Common myeloid progenitor, CD34-positive (primary cell): ENCODE results near the gene WDR70.

Experiments
- CTCF ChIA-PET: fragments of 350-600 bp; sonication (Branson Sonifier 250); formaldehyde crosslinking; loops from one replicate; lab custom pipeline; 2021; ENCODE audit warnings: antibody characterized with exemption; lab: Charles Lee
- POLR2A ChIA-PET: fragments of 350-600 bp; sonication (Branson Sonifier 250); formaldehyde crosslinking; loops from one replicate; lab custom pipeline; 2021; ENCODE audit warnings: antibody characterized with exemption; lab: Charles Lee
- DNase-seq, 3 donors: peaks; one replicate each; pipeline versions ENCODE4 v3.0.0 to v3.0.0-alpha.2; 2013
- H3K27ac ChIP-seq, 2 experiments: 1 replicate in 1 of 2; 2 replicates in 1 of 2; pipeline ENCODE4 v1.7.0; 2013; ENCODE audit warnings: inconsistent platforms in 2 of 2, low read length in 2 of 2, mild to moderate bottlenecking in 2 of 2, low read depth in 1 of 2, moderate library complexity in 1 of 2; ENCODE audit not compliant: severe bottlenecking in 2 of 2, insufficient read depth in 1 of 2, poor library complexity in 1 of 2
- H3K27me3 ChIP-seq, 5 experiments: replicated peaks in 2 of 5; 1 replicate in 3 of 5; 2 replicates in 2 of 5; pipeline versions ENCODE4 v1.6.1 to v1.7.0; 2013; ENCODE audit warnings: low read length in 4 of 5, mild to moderate bottlenecking in 2 of 5, moderate library complexity in 2 of 5, inconsistent platforms in 1 of 5; ENCODE audit not compliant: insufficient read depth in 5 of 5, control insufficient read depth in 4 of 5
- H3K36me3 ChIP-seq, 4 experiments: 1 replicate in 2 of 4; 2 replicates in 2 of 4; pipeline versions ENCODE4 v1.6.1 to v1.7.0; 2013; ENCODE audit warnings: low read length in 3 of 4, control low read depth in 1 of 4, mild to moderate bottlenecking in 1 of 4; ENCODE audit not compliant: control insufficient read depth in 4 of 4, insufficient read depth in 4 of 4
- H3K4me1 ChIP-seq, 4 experiments: 1 replicate in 3 of 4; 2 replicates in 1 of 4; pipeline versions ENCODE4 v1.6.1 to v1.7.1; 2013; ENCODE audit warnings: low read length in 3 of 4, mild to moderate bottlenecking in 3 of 4, control low read depth in 1 of 4, inconsistent platforms in 1 of 4, moderate library complexity in 1 of 4; ENCODE audit not compliant: control insufficient read depth in 4 of 4, insufficient read depth in 4 of 4; ENCODE audit errors: control extremely low read depth in 1 of 4
- H3K4me3 ChIP-seq, 7 experiments: 1 replicate in 4 of 7; 2 replicates in 3 of 7; pipeline versions ENCODE4 v1.5.1 to v1.7.0; 2013; ENCODE audit warnings: mild to moderate bottlenecking in 7 of 7, low read length in 6 of 7, moderate library complexity in 6 of 7, inconsistent platforms in 2 of 7, low read depth in 2 of 7, control low read depth in 1 of 7; ENCODE audit not compliant: insufficient read depth in 4 of 7, control insufficient read depth in 1 of 7; ENCODE audit errors: extremely low read depth in 1 of 7
- H3K9me3 ChIP-seq, 5 experiments: 1 replicate in 4 of 5; 2 replicates in 1 of 5; pipeline versions ENCODE4 v1.6.1 to v1.7.1; 2013; ENCODE audit warnings: low read length in 4 of 5, mild to moderate bottlenecking in 2 of 5, inconsistent platforms in 1 of 5, low read depth in 1 of 5, moderate library complexity in 1 of 5; ENCODE audit not compliant: control insufficient read depth in 4 of 5, insufficient read depth in 2 of 5; ENCODE audit errors: control extremely low read depth in 1 of 5
- WGBS: methylation state at CpG from one replicate; pipeline ENCODE4 v1.1.5; 2013; ENCODE audit not compliant: insufficient coverage; 5-methylcytosine and 5-hydroxymethylcytosine counted together

Gene WDR70

DNA sequence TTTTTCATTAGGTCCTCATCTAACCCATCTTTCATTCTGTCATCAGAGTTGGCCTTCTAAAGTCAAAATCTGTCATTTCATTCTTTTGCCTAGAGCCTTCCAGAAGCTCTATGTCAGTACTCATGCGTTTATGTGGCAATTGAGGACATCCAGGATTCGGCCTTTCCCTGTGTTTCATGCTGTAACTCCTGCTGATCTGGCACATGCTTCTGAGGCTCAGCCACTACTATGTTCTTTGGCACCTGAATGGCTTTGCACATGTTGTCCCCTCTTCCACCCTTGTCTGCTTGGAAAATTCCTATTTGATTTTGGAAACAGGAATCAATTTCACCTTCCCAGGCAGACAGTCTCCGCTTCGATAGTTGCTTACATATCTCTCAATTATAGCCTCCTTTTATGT, 375.9 kb downstream of the WDR70 start:
- peaks cover 0 to 6% (median 3%) of the 10 kb centered on the region in 4 experiments for H3K36me3 ChIP-seq
- H3K4me1 ChIP-seq: no peaks in the 10 kb centered on the region
- no peaks in the 10 kb centered on the region for H3K27me3 ChIP-seq
- no peak overlapping the region for H3K27ac ChIP-seq
- ChIA-PET CTCF (interaction anchor here (1.3 kb wide), 1 partner anchor 342 kb away, joined by 3 read pairs; no protein-coding TSS in a partner anchor), POLR2A (no interaction called here)
- H3K9me3 ChIP-seq: peaks cover 0 to 4% (median 0%) of the 10 kb centered on the region in 5 experiments
- no peak overlapping the region for H3K4me3 ChIP-seq
- 100% methylated on average over 4 of the region's 4 CpGs for WGBS
- no peak for DNase-seq

- WGBS: 95% methylated on average over 3 of the region's 4 CpGs
- H3K9me3 ChIP-seq: peaks cover 0 to 4% (median 0%) of the 10 kb centered on the region in 5 experiments
- no peaks in the 10 kb centered on the region for H3K4me1 ChIP-seq
- peaks cover 0 to 6% (median 3%) of the 10 kb centered on the region in 4 experiments for H3K36me3 ChIP-seq
- ChIA-PET CTCF (interaction anchor here (1.3 kb wide), 1 partner anchor 342 kb away, joined by 3 read pairs; no protein-coding TSS in a partner anchor), POLR2A (no interaction called here)
- H3K4me3 ChIP-seq: no peak overlapping the region
- no peak overlapping the region for H3K27ac ChIP-seq
- DNase-seq: no peak
- H3K27me3 ChIP-seq: no peaks in the 10 kb centered on the region
Measured at GRCh38 chr5:37755581-37755980, 376.5 kb downstream of the WDR70 start.

DNA sequence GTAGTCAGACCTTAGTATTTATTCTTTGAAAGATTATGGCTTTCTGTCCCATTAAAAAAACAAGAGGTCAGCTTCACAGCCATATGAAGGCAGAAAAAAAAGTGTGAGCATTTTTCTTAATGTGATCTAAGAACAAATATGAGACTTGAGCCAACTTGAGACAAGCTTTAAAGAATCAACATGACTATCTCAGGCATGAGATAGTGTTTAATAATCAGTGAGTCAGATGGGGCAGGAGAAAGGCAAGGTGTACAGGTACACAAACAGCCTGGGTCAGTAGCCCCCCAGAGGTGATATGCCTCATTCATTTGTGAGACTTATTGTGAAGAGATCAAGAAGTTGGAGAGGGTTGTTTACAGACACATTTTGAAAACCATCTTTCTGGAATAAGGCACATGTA, 377.1 kb downstream of the WDR70 start:
- Histone ChIP-seq H3K9me3 (peaks cover 0 to 4% (median 0%) of the 10 kb centered on the region in 5 experiments), H3K27me3 (no peaks in the 10 kb centered on the region), H3K4me3 (no peak overlapping the region), H3K27ac (no peak overlapping the region), H3K4me1 (no peaks in the 10 kb centered on the region), H3K36me3 (peaks cover 0 to 6% (median 3%) of the 10 kb centered on the region in 4 experiments)
- no peak for DNase-seq
- CTCF ChIA-PET: no interaction called here
- POLR2A ChIA-PET: no interaction called here

DNA sequence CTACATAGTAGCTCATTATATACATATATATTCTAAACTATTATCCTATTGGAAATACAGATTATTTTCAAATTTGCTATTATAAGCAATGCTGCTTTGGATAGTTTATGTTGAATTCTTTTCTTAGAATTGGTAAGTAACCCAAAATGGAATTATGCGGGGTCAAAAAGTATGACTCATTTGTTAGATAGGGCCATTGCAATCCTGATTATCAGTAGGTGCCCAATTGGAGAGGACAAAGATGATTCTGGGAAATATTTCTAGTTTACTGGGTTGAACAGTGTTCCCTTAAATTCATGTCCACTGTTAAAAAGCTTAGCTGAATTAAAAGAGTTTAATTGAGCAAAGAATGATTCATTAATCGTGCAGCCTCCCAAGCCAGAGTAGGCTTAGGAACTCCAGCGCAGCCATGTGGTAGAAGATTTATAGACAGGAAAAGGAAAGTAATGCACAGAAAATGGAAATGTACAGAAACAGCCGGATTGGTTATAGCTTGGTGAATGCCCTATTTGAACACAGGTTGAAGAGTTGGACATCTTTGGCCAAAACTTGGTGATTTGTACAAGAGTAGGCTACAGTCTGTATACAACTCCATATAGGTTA, 379.0 kb downstream of the WDR70 start:
- Histone ChIP-seq H3K27me3 (no peaks in the 10 kb centered on the region), H3K4me3 (no peak overlapping the region), H3K36me3 (peaks cover 0 to 4% (median 3%) of the 10 kb centered on the region in 4 experiments), H3K27ac (no peak overlapping the region), H3K4me1 (no peaks in the 10 kb centered on the region), H3K9me3 (peaks cover 0 to 4% (median 0%) of the 10 kb centered on the region in 5 experiments)
- CTCF ChIA-PET: interaction anchor here (0.8 to 1.5 kb wide), 3 partner anchors 181 to 345 kb away, joined by 3 to 6 read pairs (median 3); no protein-coding TSS in a partner anchor
- POLR2A ChIA-PET: no interaction called here
- 100% methylated on average over 4 of the region's 4 CpGs for WGBS
- DNase-seq: no peak

DNA sequence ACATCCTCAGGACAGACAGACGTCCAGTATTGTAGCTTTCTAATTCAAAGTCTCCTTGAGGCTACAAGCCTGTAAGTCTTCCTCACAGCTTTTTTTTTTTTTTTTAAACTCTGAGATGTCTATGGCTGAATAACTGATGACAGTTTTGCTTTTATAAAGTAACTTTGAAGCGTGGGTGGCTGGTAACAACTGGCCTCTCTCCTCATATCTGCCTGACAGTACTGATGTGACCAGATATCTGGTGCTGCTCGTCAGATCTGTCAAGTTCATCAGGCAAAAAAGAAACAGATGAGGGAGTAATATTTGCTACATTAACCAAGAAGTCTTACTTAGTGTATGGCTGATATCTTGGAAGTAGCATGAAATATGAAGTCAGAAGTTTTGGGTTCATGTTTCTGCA, 388.1 kb downstream of the WDR70 start:
- Histone ChIP-seq H3K36me3 (no peaks in the 10 kb centered on the region), H3K4me1 (peaks cover 0 to 2% (median 0%) of the 10 kb centered on the region in 4 experiments), H3K27me3 (peaks cover 0 to 7% (median 0%) of the 10 kb centered on the region in 5 experiments), H3K27ac (no peak overlapping the region), H3K4me3 (no peak overlapping the region), H3K9me3 (no peaks in the 10 kb centered on the region)
- DNase-seq: no peak
- CTCF ChIA-PET: no interaction called here
- POLR2A ChIA-PET: no interaction called here
- WGBS: no CpG with 5 or more reads among the region's 3 CpGs

DNA sequence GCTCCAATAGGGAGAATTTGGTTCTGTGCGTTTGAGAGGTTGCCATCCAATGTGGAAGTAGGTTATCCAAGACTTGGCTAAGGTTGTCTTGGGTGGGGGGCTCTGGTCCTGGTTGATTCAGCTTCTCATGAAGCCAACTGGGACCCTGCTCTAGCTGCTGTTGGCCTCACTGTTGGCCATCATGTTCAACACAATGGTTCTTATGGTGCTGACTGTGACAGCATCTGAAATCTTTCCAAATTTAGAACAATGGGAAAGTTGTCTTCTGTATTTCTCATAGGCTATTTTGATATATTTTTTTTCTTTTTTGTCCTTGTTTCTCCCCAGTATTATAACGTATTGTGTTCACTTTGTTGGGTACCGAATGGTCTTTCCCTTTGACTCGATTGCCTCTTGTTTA, 388.8 kb downstream of the WDR70 start:
- 100% methylated on average over 1 of the region's 4 CpGs for WGBS
- Histone ChIP-seq H3K27ac (no peak overlapping the region), H3K4me3 (no peak overlapping the region), H3K36me3 (no peaks in the 10 kb centered on the region), H3K27me3 (peaks cover 0 to 7% (median 0%) of the 10 kb centered on the region in 5 experiments), H3K9me3 (no peaks in the 10 kb centered on the region), H3K4me1 (peaks cover 0 to 2% (median 0%) of the 10 kb centered on the region in 4 experiments)
- POLR2A ChIA-PET: interaction anchor here (0.6 kb wide), 1 partner anchor 34 kb away, joined by 3 read pairs; no protein-coding TSS in a partner anchor
- CTCF ChIA-PET: no interaction called here
- DNase-seq: no peak

GRCh38 chr5:37768371-37768770, 389.3 kb downstream of the WDR70 start:
- no peak for DNase-seq
- POLR2A ChIA-PET: interaction anchor here (0.6 kb wide), 1 partner anchor 34 kb away, joined by 3 read pairs; no protein-coding TSS in a partner anchor
- no peaks in the 10 kb centered on the region for H3K36me3 ChIP-seq
- H3K27ac ChIP-seq: no peak overlapping the region
- no peak overlapping the region for H3K4me3 ChIP-seq
- CTCF ChIA-PET: no interaction called here
- peaks cover 0 to 2% (median 0%) of the 10 kb centered on the region in 5 experiments for H3K9me3 ChIP-seq
- H3K27me3 ChIP-seq: peaks cover 0 to 7% (median 0%) of the 10 kb centered on the region in 5 experiments
- H3K4me1 ChIP-seq: peaks cover 0 to 2% (median 0%) of the 10 kb centered on the region in 4 experiments
